Activated CD8-positive, alpha-beta T cell treated with anti-CD3 and anti-CD28 coated beads for 36 hours (primary cell): Measurements from ENCODE around the gene ATP2A2. TPM values are rescaled to one million over a fixed set of nuclear protein-coding genes. Genes with fewer than 3 reads are reported as not detected.

Experiments used
- ATAC-seq: fragments of 200-7000 bp; cut with Tn5 transposase; one replicate; pipeline ENCODE4 v1.10.0; 2021; ENCODE audit warnings: mild to moderate bottlenecking, moderate library complexity
- CTCF ChIA-PET: fragments of 350-600 bp; sonication (Branson Sonifier 250); formaldehyde crosslinking; loops from one replicate; lab custom pipeline; 2021; ENCODE audit warnings: antibody characterized with exemption; lab: Charles Lee
- POLR2A ChIA-PET: fragments of 350-600 bp; sonication (Branson Sonifier 250); formaldehyde crosslinking; loops from one replicate; lab custom pipeline; 2021; ENCODE audit warnings: antibody characterized with exemption; lab: Charles Lee
- DNase-seq: peaks from one replicate; pipeline ENCODE4 v3.0.0-alpha.2; 2020
- H3K27ac Mint-ChIP-seq: one replicate; pipeline ENCODE4 v1.8.0; 2021; ENCODE audit warnings: mild to moderate bottlenecking, mixed read lengths
- H3K27me3 Mint-ChIP-seq: one replicate; pipeline ENCODE4 v1.8.0; 2021; ENCODE audit warnings: mixed read lengths
- H3K36me3 Mint-ChIP-seq: one replicate; pipeline ENCODE4 v1.8.0; 2021; ENCODE audit warnings: low read depth, mixed read lengths
- H3K4me1 Mint-ChIP-seq: one replicate; pipeline ENCODE4 v1.8.0; 2021; ENCODE audit warnings: low read depth, mixed read lengths
- H3K4me3 Mint-ChIP-seq: one replicate; pipeline ENCODE4 v1.8.0; 2021; ENCODE audit warnings: mild to moderate bottlenecking, moderate library complexity, mixed read lengths
- H3K9me3 Mint-ChIP-seq: one replicate; pipeline ENCODE4 v1.8.0; 2021; ENCODE audit warnings: mixed read lengths
- intact Hi-C: fragments of 100-400 bp; cut with micrococcal nuclease; formaldehyde crosslinking; loops from one replicate; pipeline ENCODE4 v1.10.0; 2022
- total RNA-seq, 2 experiments: library from RNA; stranded (reverse); gene quantifications; one replicate each; pipeline ENCODE4 v1.2.3, GENCODE V29; 2021
- TF ChIP-seq, protein P1 (sequence below): fragments of 200-600 bp; IDR thresholded peaks from one replicate; pipeline ENCODE4 v1.8.0; 2022; ENCODE audit warnings: antibody characterized with exemption, mild to moderate bottlenecking

ATP2A2 gene
- total RNA-seq, 2 experiments from 2014 or later, result 107 to 111 TPM

DNA sequence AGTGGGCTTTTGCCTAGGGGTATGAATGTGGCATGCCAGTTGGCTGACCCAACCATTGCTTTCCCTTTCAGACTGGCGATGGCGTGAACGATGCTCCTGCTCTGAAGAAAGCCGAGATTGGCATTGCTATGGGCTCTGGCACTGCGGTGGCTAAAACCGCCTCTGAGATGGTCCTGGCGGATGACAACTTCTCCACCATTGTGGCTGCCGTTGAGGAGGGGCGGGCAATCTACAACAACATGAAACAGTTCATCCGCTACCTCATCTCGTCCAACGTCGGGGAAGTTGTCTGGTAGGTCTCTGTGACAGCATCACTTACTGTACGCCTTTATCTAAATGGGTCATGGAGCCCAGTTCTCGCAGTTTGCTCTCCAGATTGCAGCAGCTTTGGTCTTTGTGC, 61.1 kb downstream of the ATP2A2 start:
- ChIA-PET CTCF (interaction anchor here (1.5 kb wide), 1 partner anchor 18 kb away, joined by 3 read pairs; no protein-coding TSS in a partner anchor), POLR2A (no interaction called here)
- H3K36me3 Mint-ChIP-seq, result peaks cover 77% of the 10 kb centered on the region
- TF ChIP-seq, protein P1, sequence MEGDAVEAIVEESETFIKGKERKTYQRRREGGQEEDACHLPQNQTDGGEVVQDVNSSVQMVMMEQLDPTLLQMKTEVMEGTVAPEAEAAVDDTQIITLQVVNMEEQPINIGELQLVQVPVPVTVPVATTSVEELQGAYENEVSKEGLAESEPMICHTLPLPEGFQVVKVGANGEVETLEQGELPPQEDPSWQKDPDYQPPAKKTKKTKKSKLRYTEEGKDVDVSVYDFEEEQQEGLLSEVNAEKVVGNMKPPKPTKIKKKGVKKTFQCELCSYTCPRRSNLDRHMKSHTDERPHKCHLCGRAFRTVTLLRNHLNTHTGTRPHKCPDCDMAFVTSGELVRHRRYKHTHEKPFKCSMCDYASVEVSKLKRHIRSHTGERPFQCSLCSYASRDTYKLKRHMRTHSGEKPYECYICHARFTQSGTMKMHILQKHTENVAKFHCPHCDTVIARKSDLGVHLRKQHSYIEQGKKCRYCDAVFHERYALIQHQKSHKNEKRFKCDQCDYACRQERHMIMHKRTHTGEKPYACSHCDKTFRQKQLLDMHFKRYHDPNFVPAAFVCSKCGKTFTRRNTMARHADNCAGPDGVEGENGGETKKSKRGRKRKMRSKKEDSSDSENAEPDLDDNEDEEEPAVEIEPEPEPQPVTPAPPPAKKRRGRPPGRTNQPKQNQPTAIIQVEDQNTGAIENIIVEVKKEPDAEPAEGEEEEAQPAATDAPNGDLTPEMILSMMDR, result no peak
- H3K9me3 Mint-ChIP-seq, result no peaks in the 10 kb centered on the region
- DNase-seq, result no peak
- no peak overlapping the region for H3K4me3 Mint-ChIP-seq
- no peak for ATAC-seq
- H3K4me1 Mint-ChIP-seq, result peaks cover 2% of the 10 kb centered on the region
- H3K27me3 Mint-ChIP-seq, result no peaks in the 10 kb centered on the region
- intact Hi-C loops, result no loop called here
- H3K27ac Mint-ChIP-seq, result no peak overlapping the region

DNA sequence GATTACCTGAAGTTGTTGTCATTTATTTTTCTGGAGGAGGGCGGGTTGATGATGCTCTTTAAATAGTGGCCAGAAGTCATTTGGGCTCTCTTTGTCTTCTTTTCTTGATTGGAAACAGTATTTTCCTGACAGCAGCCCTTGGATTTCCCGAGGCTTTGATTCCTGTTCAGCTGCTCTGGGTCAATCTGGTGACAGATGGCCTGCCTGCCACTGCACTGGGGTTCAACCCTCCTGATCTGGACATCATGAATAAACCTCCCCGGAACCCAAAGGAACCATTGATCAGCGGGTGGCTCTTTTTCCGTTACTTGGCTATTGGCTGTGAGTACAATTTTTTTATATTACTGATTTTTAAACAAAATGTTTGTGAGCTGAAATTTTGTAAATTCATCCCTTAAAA, 62.1 kb downstream of the ATP2A2 start:
- POLR2A ChIA-PET, result interaction anchor here (1.2 kb wide), 1 partner anchor 21 kb away, joined by 4 read pairs; no protein-coding TSS in a partner anchor
- no peak for DNase-seq
- H3K9me3 Mint-ChIP-seq, result no peaks in the 10 kb centered on the region
- peaks cover 9% of the 10 kb centered on the region for H3K4me1 Mint-ChIP-seq
- no peak overlapping the region for H3K27ac Mint-ChIP-seq
- TF ChIP-seq, protein P1, result no peak
- intact Hi-C loops, result no loop called here
- H3K4me3 Mint-ChIP-seq, result no peak overlapping the region
- CTCF ChIA-PET, result interaction anchor here (0.9 to 1.5 kb wide), 2 partner anchors 17 to 88 kb away, joined by 3 read pairs; no protein-coding TSS in a partner anchor
- peaks cover 80% of the 10 kb centered on the region for H3K36me3 Mint-ChIP-seq
- no peaks in the 10 kb centered on the region for H3K27me3 Mint-ChIP-seq
- ATAC-seq, result no peak

DNA sequence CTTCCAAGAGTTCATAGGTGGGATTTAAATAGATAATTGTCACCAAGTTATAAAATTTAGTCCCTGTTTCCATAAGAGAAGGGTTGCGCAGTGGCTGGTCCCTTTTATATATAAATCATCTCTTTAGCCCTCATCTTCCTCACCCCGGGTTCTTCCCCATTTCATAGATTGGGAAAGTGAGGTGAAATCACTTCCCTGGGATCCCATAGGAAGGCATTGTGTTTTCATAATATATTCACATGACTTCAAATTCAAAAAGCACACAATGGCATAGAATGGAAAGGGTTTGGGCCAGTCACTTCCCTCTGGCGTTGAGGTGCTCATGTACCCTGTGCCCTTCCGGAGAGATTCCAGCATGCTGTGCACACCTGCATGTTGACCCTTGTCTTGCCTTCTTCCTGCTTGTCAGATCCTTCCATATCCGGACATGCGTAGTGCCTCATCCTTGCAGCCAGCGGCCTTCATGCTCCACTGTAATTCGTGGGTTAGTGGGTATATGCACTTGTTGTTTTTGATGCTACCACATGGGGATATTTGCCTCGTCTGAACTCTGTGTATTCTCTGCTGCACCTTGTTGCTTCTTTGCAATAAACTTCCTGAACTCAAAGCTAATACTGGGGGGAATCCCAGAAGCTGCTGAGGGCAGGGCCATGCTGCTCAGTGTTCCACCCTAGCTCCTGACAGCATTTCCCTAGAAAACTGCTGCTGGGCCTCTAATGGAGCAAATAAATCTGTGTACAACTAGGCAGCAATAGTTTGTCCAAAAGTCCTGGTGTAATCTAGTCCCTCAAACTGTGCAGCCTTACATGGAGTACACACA, 62.9 kb downstream of the ATP2A2 start:
- POLR2A ChIA-PET, result interaction anchor here (1.2 kb wide), 1 partner anchor 21 kb away, joined by 4 read pairs; no protein-coding TSS in a partner anchor
- Mint-ChIP-seq H3K9me3 (no peaks in the 10 kb centered on the region), H3K36me3 (peaks cover 74% of the 10 kb centered on the region), H3K4me1 (peaks cover 17% of the 10 kb centered on the region), H3K27me3 (no peaks in the 10 kb centered on the region), H3K27ac (no peak overlapping the region), H3K4me3 (no peak overlapping the region)
- DNase-seq, result no peak
- intact Hi-C loops, result no loop called here
- no peak for ATAC-seq
- TF ChIP-seq, protein P1, result no peak
- CTCF ChIA-PET, result interaction anchor here (1.5 kb wide), 1 partner anchor 16 kb away, joined by 3 read pairs; no protein-coding TSS in a partner anchor

DNA sequence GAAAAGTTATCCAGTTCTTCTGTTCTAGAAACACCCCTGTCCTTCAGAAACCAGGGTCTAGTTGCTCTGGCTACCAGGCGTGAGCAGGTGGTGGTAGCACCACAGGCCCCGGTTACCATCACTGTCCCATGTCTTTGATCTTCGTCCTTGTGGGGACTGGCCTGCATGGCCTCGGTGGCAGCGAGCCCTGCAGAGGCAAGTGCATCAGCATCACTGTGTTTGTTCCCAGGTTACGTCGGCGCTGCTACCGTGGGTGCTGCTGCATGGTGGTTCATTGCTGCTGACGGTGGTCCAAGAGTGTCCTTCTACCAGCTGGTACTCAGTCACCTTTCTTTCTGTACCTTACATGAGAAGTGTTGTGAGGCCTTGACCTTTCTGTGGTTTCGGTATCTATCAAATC, 63.6 kb downstream of the ATP2A2 start:
- intact Hi-C loops, result no loop called here
- ChIA-PET CTCF (no interaction called here), POLR2A (no interaction called here)
- no peak overlapping the region for H3K4me3 Mint-ChIP-seq
- no peak for DNase-seq
- TF ChIP-seq, protein P1, result no peak
- H3K27me3 Mint-ChIP-seq, result no peaks in the 10 kb centered on the region
- H3K4me1 Mint-ChIP-seq, result peaks cover 24% of the 10 kb centered on the region
- no peak for ATAC-seq
- H3K36me3 Mint-ChIP-seq, result peaks cover 68% of the 10 kb centered on the region
- H3K9me3 Mint-ChIP-seq, result no peaks in the 10 kb centered on the region
- H3K27ac Mint-ChIP-seq, result no peak overlapping the region

DNA sequence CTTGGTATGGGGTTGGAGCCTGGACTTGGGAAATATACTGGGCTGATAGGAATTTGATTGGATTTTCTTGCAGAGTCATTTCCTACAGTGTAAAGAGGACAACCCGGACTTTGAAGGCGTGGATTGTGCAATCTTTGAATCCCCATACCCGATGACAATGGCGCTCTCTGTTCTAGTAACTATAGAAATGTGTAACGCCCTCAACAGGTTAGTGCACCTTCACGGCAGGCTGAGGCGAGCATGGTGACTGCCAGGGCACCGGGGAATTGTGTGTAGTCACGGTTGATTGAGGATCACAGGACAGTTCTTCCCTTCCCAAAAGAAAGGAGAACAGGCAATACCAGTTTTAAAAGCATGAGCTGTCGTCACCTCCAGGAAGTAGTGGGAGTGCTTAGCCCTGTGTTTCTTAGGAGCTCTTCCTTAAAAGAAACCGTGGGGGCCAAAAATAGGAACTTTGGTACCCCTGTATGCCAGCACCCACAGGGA, 64.2 kb downstream of the ATP2A2 start:
- ChIA-PET CTCF (interaction anchor here (1.0 kb wide), 1 partner anchor 86 kb away, joined by 3 read pairs; no protein-coding TSS in a partner anchor), POLR2A (no interaction called here)
- Mint-ChIP-seq H3K27ac (no peak overlapping the region), H3K4me1 (peaks cover 30% of the 10 kb centered on the region), H3K27me3 (no peaks in the 10 kb centered on the region), H3K9me3 (no peaks in the 10 kb centered on the region), H3K36me3 (peaks cover 62% of the 10 kb centered on the region), H3K4me3 (no peak overlapping the region)
- TF ChIP-seq, protein P1, result no peak
- DNase-seq, result no peak
- intact Hi-C loops, result no loop called here
- ATAC-seq, result no peak
